NCI-H2081 treated with DMSO at 0.1 percent for 48 hours (cell line): ENCODE measurements around the gene TEX44.
A peak's percentile ranks its signal among the peaks of the same experiment; 100 is the strongest.
"Not testable (repeated sequence)": the region's sequence is repeated elsewhere in the genome, so short reads cannot be mapped to it uniquely, and the experiment has no call there.

Experiments used
- DNase-seq: peaks from one replicate; lab custom pipeline; 2025; lab: John Stamatoyannopoulos, UW

Gene TEX44

GRCh38 chr2:231571661-231572191 lies 20.9 kb upstream of the TEX44 start:
- DNase-seq: no peak

GRCh38 chr2:231573096-231573495 lies 19.6 kb upstream of the TEX44 start:
- DNase-seq: no peak

- DNase-seq: no peak
Measured at GRCh38 chr2:231573698-231574421, 18.8 kb upstream of the TEX44 start.

- DNase-seq: no peak
Measured at GRCh38 chr2:231575612-231576256, 16.9 kb upstream of the TEX44 start.

- DNase-seq: no peak
Measured at GRCh38 chr2:231576465-231576864, 16.2 kb upstream of the TEX44 start.

GRCh38 chr2:231578655-231579054 lies 14.0 kb upstream of the TEX44 start:
- DNase-seq: not testable (repeated sequence)

- no peak for DNase-seq
Measured at GRCh38 chr2:231579560-231579959, 13.1 kb upstream of the TEX44 start.

- no peak for DNase-seq
Measured at GRCh38 chr2:231581328-231581727, 11.3 kb upstream of the TEX44 start.

GRCh38 chr2:231583982-231584381 lies 8.7 kb upstream of the TEX44 start:
- DNase-seq: no peak

- DNase-seq: not testable (repeated sequence)
Measured at GRCh38 chr2:231587744-231588143, 4.9 kb upstream of the TEX44 start.

- DNase-seq: no peak
Measured at GRCh38 chr2:231589656-231590055, 3.0 kb upstream of the TEX44 start.

- DNase-seq: no peak
Measured at GRCh38 chr2:231590614-231591013, 2.0 kb upstream of the TEX44 start.

GRCh38 chr2:231593666-231594065 lies 1.0 kb downstream of the TEX44 start:
- no peak for DNase-seq

- no peak for DNase-seq
Measured at GRCh38 chr2:231597014-231597611, 4.4 kb downstream of the TEX44 start.

- no peak for DNase-seq
Measured at GRCh38 chr2:231597627-231598026, 5.0 kb downstream of the TEX44 start.

GRCh38 chr2:231600619-231601355 lies 8.1 kb downstream of the TEX44 start:
- no peak for DNase-seq

GRCh38 chr2:231601356-231602229 lies 8.9 kb downstream of the TEX44 start:
- DNase-seq: no peak

- no peak for DNase-seq
Measured at GRCh38 chr2:231602859-231603467, 10.3 kb downstream of the TEX44 start.

- peak; percentile 10 for DNase-seq
Measured at GRCh38 chr2:231604101-231604684, 11.5 kb downstream of the TEX44 start.
